HG03159 (cell line): Measurements from ENCODE around the gene FCHSD1.

Source experiments
- ATAC-seq: cut with Tn5 transposase; IDR thresholded peaks from one replicate; pipeline ENCODE4 v1.9.1; 2021; ENCODE audit warnings: mild to moderate bottlenecking, moderate library complexity; ENCODE audit not compliant: unreplicated experiment

FCHSD1 gene

DNA sequence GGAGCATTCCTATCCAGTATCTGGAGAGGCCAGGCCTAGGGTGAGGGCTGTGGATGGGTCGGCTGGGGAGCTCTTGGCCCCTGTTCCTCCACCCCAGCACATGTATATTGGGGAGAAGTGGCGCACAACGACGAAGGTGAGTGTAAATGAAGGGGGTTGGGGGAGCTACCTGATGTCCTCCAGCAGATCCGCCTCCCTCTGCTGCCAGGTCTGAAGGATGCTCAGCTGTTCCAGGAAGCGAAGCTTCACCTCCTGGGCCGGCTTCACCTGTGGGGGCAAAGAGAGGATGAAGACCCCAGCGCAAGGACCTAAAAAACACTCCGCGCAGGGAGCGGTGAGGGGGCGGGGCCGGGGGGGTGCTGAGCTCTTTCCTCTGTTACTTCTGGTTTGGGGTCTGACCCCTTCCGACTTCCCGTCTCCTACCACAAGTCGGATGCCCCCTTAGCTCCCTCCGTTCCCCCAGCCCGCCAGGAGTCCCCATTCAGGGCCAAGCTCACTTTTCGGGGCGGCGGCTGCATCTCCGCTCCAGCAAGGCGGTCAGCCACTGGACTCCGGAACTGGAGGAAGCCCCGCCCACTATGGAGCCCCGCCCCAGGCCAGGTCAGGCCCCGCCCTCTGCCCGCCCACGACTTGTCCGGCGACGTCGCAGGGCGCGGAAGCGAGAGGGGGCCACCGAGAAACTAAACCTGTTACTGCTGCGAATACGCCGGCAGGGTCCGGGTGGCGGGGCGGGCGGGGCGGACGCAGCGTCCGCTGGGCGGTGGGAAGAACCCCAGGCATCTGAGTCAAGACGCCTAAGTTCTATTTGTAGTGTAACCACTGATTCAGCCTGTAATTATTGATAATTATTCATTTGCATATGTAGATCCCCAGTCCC, at the start of gene FCHSD1:
Gene FCHSD1, minus strand, starts transcription at position 568 of the 877 bp plus-strand sequence. Its CDS starts 50 bp downstream, at position 518.
- ATAC-seq, result peak; percentile 93

DNA sequence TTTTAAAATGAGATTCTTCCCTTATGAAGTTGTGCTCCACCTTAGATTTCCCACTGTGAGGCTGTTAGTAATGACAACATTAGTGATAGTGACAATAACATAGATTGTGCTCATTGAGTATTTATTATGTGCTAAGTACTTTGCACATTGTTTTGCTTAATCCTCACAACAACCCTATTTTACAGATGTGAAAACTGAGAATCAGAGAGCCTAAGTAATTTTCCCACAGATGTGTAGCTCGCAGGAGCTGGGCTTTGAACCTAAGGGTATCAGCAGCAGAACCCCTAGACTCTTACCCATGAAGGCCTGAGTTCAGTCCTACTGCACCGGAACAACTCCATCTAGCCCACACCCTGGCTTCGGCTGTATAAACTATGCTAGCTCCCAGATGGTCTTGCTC, 46.4 kb upstream of the FCHSD1 start:
- no peak for ATAC-seq

DNA sequence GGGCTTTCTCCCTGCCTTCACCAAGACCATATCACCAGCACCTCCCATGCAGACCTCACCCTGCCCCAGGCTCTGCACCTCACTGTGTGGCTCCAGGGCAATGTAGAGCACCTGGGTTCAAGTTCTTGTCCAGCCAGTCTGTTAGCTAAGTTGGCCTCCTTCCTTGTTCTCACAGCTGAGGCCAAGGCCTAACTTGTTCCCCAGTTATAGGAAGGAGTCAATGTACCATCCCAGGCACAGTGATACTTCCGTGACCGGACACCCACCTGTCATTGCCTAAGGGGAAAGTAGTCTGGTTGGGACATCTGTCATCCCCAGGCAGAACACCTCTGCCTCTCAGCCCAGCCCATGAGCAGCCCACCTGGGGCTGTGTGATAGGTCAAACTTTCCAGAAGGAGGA, 45.2 kb upstream of the FCHSD1 start:
- ATAC-seq, result no peak

DNA sequence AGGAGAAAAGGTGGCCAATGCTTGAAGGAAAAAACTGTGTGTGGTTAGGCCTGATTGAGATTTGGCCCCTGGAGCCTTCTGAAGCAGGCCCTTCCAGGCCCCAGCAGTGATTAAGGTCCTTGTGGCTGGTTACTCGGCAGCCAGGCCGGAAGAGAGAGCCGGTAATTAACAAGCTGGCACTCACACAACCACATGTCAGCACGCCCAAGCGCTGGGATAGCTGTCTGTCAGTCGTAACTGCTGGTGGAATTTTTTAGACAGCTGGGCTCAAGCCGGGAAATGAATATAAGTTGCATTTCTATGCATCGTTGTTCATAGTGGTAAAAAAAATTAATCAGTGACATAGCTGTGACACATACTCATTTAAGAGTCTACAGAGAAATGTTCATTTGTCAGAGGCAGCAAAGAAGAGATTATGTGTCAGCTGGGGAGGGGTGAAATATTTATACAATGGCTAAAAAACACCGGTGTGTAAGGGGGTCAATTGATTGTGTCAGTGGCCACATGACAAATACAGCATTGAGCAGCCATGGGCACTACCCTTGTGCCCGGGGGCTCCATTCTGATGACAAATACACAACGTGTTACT, 44.5 kb upstream of the FCHSD1 start:
- no peak for ATAC-seq

DNA sequence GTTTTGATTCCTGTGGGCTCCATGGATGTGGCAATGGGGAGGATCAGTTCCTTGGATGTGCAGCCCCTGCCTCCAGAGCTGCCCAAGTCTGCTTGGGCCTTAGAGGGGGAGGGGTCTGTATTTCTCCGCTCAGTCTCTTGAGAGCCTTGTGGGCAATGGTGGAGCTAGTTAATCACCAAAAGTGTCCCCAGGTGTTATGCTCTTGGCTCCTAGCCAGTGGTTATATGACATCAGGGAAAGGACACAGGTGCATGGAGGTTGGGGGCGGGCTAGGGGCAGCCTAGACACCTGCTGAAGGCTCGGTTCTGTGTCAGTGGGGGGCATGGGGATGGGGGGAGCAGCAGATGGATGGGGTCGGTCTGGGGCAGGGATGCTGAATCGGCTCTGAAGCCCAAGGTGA, 43.3 kb upstream of the FCHSD1 start:
- ATAC-seq, result no peak

DNA sequence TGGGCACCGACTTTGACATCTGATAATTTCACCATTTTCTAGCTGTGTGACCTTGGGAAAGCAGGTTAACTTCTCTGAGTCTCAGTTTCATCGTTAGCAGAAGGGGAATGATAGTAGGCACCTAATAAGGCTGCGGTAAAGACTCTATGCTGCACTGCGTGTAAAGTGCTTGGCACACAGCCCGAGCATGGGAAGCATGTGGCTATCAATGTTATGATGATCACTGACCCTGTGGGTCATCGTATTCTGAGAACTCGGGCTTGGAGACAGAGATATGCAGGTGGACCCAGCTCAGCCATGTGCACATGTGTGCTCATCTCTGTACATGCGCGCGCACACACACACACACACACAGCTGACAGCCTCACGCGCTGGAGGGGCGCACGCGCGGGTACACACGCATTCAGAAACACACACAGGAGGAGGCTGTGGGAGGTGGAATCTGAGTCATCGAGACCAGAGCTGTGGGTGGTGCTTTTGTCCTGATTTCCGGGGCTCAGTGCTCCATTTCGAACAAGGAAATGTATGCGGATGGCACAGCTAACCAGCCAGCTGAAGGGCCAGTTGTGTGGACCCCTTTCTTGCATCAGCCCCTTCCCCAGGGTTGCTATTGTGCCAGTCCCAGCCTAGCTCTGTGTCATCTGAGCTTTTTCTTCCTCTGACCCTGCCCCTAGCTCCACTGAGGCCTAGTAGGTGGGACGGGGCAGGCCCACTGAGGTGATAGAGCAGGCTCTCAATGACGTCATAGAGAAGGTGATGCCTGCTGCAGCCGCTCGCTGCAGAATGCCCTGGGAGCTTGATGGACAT, 41.9 kb upstream of the FCHSD1 start:
- no peak for ATAC-seq

DNA sequence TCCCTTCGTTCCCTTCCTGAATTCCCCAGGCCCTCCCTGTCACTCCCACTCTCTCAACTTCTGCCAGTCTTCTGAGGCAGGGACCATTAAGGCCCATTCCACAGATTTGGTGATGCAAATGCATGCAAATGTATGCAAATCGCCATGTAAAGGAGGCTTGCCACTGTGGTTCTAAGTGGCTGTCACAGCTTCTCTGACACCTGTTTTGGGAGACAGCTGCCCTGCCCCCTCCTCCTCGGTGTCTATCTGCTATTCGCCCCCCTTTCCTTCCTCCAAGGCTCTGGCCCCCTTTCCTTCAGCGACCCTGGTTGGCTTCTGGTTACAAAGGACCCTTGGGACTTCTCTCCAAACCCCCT, 41.3 kb upstream of the FCHSD1 start:
- ATAC-seq, result no peak

DNA sequence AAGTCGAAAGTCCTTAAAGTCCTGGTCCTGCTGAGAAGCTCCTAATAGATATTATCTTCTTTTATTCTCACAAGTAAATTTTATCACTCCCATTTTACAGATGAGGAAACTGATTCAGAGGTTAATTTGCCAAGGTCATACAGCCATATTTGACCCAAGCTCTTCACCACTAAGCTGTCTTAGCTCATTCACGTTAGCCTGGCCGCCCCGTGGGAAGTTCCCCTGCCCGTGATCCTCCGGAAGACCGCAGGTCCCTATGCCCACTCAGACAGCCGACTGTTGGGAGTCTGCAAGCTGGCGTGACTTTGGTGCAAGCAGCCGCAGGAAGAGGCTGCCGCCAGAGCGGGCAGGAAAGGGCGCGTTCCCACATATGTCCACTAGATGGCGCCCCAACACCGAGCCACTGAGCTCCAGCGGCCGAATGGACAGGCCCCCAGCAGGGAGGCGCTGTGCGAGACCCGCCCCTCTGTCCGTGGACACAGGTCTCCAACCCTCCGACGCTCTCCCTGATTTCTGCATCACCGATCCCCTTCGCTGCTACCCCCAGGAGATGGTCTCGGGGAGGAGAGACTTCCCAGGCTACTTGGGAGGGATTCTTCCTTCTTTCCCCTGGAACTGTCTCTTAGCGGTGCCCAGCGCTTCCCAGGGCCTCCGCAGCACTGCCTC, 40.8 kb upstream of the FCHSD1 start:
- ATAC-seq, result peak; percentile 86

DNA sequence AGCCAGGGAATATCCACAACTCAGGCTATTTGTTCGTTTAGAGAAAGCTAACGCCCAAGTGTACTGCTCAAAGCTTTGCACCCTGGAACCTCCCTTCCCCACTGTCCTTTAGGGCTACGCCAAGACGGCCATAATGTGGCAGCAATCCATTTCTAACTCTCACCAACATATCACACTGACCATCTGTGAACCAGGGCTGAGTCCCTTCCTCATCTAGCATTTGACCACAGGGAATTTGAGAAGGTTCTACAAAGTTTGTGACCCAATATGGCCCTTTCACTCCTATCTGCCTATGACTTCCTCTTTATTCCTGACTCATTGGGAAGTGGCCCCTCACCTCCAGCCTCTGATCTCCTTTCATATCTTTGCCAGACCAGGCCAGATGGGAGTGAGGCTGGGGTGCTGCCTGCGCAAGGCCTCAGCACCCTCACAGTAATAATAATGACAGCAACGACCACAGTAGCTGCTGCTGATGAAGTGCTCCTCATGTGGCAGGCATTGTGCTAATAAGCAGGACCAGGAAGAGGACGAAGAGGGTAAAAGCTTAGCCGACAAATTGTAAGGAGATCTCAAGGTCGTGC, 40.2 kb upstream of the FCHSD1 start:
- no peak for ATAC-seq

DNA sequence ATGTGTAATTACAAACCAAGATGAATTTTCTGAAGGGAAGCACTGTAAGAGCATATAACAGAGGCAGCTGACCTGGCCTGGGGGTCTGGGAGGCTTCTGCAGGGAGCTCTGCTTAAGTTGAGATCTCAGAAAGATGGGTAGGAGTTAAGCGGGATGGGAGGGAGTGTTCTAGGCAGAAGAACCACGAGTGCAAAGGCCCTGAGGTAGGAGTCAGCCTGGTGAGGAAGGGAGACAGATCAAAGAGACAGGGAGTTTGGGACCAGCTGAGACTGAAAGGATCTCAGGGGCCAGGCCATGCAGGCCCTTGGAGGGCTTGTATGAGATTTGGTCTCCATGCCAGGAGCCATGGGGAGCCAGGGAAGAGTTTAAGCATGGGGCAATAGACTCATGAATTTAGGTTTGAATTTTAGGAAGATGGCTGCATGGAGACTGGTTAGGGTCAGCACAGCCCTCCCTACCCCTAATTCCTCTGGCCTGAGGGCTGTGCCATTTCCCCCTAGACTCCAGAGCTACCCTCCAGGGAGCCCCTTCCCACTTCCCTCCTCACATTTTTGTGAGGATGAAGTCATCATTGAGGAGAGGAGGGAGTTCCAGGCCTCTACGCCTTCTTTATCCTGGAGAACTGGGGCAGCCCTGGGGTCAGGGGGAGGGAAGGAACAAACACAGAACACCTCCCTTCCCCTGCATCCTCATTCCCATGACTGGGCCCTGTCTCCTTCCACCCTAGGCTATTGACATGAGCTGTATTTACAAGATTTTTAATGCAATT, 35.6 kb upstream of the FCHSD1 start:
- no peak for ATAC-seq

DNA sequence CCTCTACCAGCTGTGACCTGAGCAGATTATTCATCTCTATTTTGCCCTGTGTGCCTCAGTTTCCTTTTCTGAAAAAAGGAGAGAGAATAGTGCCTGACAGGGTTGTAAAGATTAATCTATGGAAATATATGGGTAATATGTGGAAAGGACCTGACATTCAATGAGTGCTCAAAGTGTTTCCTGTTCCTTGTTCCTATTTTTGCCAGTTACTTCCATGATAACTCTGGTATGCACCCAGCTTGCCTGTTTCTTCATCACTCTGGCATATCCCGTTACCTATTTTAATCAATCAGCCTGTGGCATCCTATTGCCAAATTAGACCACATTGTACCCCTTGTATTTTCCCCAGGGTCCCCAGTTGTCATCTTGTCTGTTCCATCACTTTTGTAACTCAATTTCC, 34.4 kb upstream of the FCHSD1 start:
- no peak for ATAC-seq

DNA sequence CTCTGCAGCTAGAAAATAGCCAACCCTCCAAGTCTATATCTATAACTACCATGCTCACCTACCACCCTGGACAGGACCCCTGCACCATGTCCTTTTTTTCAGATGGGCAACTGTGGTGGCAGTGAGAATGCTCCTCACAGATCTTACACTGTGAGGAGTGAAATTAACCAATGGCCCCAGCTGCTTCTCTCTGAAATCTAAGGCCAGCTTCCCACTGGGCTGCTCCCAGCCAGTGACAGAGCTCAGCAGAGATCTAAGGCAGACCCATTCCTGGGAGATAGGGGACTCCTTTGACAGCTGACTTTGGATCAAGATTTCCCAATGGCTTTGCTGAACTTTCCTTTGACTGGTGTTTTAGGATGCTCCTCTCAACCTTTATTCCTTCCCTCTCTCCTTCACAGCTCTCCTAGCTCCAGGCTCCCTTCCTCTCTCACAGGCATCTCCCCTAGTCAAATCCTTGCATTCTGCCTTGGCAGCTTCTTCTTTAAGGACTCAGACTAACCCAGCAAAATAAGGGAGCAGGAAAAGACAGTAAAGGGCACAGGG, 32.5 kb upstream of the FCHSD1 start:
- no peak for ATAC-seq

DNA sequence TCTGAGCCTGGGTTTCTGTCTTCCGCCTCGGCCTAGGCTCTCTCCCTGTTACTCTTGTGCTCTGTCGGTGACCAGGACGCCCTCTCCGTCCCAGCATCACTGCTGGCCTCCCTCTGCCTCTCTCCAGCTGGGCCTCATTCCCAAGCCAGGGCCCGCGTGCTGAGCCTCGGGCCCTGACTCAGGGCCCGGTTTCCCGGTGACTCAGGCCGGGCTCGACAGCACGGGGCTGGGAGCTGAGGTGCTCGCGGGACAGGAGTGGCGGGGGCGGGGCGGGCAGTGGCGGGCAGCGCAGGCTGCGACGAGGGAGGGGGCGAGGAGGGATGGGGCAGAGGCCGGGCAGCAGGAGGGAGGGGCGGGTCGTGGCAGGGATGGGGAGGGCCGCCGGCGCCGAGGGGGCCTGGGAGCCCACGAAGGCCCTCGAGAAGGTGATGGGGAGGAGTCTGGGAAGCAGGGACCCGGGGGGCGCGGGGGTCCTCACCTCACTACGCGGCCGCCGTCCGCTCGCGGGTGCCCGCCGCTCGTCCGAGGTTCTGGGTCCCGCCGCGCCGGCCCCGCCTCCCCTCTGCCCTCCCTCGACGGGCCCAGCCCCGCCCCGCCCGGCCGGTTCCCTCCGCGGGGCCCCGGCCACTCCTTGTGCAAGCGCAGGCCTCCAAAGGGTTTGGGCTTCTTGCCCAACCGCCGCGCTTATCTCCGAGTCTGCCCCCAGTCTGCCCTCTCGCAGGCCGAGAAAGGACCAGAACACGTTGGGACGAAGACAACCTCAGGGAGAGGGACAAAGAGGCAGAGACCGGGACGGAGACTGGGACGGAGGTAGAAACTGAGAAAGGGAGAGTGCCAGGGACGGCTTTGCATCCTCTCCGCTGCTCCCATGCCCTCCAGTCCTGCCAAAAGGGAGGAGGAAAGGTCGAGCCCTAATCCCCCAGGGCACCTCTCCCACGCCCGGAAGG, 30.8 kb upstream of the FCHSD1 start, which contains the start of gene ARAP3:
Gene ARAP3, minus strand, starts transcription at position 536 of the 947 bp plus-strand sequence. CDS start 1,744 bp downstream, outside the sequence.
- no peak for ATAC-seq

DNA sequence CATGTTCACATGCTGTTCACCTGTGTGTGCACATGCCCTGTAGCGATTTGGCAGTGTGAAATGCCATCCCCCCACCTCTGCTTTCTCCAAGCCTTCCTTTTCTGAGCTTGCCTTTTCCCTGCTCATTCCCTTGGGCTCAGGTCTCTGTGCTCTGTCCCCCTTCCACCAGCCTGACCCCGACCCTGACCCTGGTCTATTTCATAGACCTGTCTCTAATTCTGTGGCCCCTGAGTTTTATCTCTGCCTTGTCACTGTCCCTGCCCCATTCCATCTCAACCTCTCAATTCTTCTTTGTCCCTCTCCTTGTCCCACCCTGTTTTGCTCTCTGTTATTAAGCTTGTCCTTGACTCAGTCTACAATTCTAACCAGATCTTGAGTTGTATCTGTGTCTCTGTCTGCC, 30.1 kb upstream of the FCHSD1 start:
- no peak for ATAC-seq

DNA sequence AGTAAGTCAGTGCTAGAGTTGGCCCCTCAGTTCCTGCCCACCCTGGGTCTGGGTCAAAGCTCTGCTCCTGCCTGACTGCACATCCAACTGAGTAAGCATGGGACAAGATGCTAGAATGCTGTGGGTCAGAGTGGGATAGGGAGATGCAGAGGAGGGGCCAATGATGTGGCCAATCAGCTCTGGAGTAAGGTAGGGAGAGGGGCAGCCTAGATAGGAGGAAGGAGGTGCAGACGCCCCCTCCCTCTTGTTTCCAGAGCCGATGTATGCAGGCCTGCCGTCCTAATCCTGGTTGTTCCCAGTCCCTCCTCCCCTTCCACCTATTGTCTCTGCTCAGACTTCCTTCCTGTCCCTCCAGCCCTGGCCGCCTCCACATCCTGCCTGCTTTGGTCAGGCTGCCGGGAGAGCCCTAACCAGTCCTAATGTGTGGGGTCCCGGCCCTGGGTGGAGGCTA, 29.6 kb upstream of the FCHSD1 start:
- ATAC-seq, result no peak

DNA sequence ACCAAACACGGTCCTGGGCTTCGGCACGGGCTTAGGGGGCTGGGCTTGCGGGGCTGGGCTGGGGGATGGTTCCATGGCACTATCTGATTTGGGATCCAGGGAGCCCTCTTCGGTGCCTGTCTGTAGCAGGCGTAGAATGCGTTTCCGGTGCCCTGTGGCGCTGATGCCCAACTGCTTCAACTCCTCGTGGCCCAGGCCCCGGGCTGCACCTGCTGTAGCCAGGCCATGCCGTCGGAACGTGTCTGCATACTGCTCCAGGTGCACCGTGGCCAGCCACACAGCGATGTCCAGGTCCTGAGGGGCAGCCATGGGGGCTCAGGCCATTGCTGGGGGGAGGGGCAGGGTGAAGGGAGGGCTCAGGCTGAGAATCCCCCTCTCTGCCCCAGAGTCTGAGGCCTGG, 29.0 kb upstream of the FCHSD1 start:
- no peak for ATAC-seq

DNA sequence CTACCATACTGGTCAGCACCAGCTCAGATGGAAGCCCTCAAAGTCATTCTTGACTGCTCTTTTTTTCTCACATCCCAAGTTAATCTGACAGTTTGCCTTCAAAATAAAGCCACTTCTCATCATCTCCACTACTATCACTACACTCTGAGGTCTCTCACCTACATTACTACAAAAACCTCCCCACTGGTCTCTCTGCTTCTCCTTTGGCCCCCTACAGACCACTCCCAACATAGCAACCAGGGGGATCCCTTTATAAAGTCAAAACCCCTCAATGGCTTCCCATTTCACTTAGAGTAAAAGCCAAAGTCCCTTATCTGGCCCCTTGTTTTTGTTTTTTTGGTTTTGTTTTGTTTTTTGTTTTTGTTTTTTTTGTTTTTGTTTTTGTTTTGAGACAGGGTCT, 26.2 kb upstream of the FCHSD1 start:
- no peak for ATAC-seq

DNA sequence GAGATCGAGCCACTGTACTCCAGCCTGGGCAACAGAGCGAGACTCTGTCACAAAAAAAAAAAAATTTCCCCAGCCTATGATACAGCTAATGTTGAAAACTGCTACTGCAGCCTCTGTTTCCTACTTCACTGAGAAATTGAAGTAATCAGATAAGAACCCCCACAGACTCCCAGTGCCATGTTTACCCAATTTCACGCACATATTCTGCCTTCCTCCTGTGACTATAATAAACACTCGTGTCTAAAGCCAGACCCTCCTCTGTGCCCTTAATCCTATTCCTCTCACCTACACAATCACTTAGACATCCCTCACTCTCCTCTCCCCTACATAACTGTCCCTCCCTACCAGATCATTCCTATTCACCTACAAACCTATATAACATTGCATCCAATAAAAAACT, 24.5 kb upstream of the FCHSD1 start:
- no peak for ATAC-seq

DNA sequence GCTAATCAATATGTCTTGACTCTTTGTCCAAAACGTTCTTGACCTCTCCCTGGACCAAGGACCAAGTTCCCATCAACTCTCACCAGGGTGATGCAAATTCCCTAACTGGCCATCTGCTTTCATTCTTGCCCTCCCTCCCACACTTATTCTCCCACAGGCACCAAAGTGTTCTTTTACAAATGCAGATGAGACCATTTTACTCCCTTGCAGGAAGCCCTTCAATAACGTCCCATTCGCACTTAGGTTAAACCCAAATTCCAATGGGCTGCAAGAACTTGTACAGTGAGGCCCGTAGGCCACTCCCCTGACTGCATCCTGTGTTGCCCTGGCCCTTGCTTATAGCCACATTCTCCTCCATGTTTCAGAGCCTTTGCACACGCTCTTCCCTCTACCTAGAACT, 23.5 kb upstream of the FCHSD1 start:
- ATAC-seq, result no peak
